GM18498 (cell line): ENCODE data around the gene TPI1.

Source experiments
- ATAC-seq: cut with Tn5 transposase; IDR thresholded peaks from one replicate; pipeline ENCODE4 v1.9.1; 2021; ENCODE audit warnings: mild to moderate bottlenecking, moderate library complexity; ENCODE audit not compliant: unreplicated experiment

TPI1 gene

GRCh38 chr12:6916426-6917200 lies 49.3 kb downstream of the TPI1 start:
- ATAC-seq, result no peak

- no peak for ATAC-seq
These were observed 50.3 kb downstream of the TPI1 start for GRCh38 chr12:6917491-6918231.

GRCh38 chr12:6919588-6919987 lies 52.3 kb downstream of the TPI1 start:
- ATAC-seq, result no peak
